Gastrocnemius medialis (tissue), 4 donors: Measurements from ENCODE around the gene TTLL13. TPM values are rescaled to one million over a fixed set of nuclear protein-coding genes. Genes with fewer than 3 reads are reported as not detected.

Source experiments
- ATAC-seq, 2 donors: fragments of 150-250 bp; one replicate each; pipeline ENCODE4 v1.9.1; 2016
- DNase-seq, 2 donors: peaks; one replicate each; pipeline ENCODE4 v3.0.0-alpha.2; 2019
- H3K27ac ChIP-seq, 4 donors: fragments of 200-600 bp; sonication (generic); 1 replicate in 1 of 4; 2 replicates in 3 of 4; pipeline ENCODE4 v1.5.1; 2016 to 2018; ENCODE audit warnings: mild to moderate bottlenecking in 2 of 4, moderate library complexity in 1 of 4
- H3K27me3 ChIP-seq, 3 donors: fragments of 200-600 bp; sonication (generic) in 2 of 3; 1 replicate in 1 of 3; 2 replicates in 2 of 3; pipeline versions ENCODE4 v1.5.1 to v1.6.0; 2016 to 2019; ENCODE audit warnings: mild to moderate bottlenecking in 1 of 3, moderate library complexity in 1 of 3
- H3K36me3 ChIP-seq, 2 donors: fragments of 200-600 bp; sonication (generic) in 1 of 2; one replicate each; pipeline ENCODE4 v1.5.1; 2017 to 2018
- H3K4me1 ChIP-seq, 2 donors: fragments of 200-600 bp; sonication (generic) in 1 of 2; one replicate each; pipeline ENCODE4 v1.5.1; 2016 to 2017; ENCODE audit warnings: mild to moderate bottlenecking in 2 of 2
- H3K4me3 ChIP-seq, 4 donors: fragments of 200-600 bp; sonication (generic) in 3 of 4; 1 replicate in 1 of 4; 2 replicates in 3 of 4; pipeline ENCODE4 v1.5.1; 2016 to 2019; ENCODE audit warnings: mild to moderate bottlenecking in 2 of 4
- H3K9me3 ChIP-seq, 3 donors: fragments of 200-600 bp; sonication (generic) in 2 of 3; 1 replicate in 1 of 3; 2 replicates in 2 of 3; pipeline ENCODE4 v1.5.1; 2016 to 2019
- POLR2A ChIP-seq, 2 donors: fragments of 450-650 bp; IDR thresholded peaks; one replicate each; pipeline ENCODE4 v1.6.1; 2017; ENCODE audit warnings: antibody characterized with exemption in 2 of 2, mild to moderate bottlenecking in 2 of 2, moderate library complexity in 2 of 2
- in situ Hi-C, 4 donors: fragments of 200-750 bp; cut with MboI; loops; one replicate each; pipeline versions ENCODE4 v1.15.0 to v1.8.0; 2017; ENCODE audit warnings: low sequenced_read_pairs in 4 of 4
- intact Hi-C: fragments of 100-400 bp; cut with DNase I; formaldehyde crosslinking; loops from one replicate; pipeline ENCODE4 v1.15.1; 2023; ENCODE audit warnings: low total_unique reads
- total RNA-seq, 4 donors: library from RNA; depleted of rRNA; stranded (reverse); fragments of >200 nt; gene quantifications; one replicate each; pipeline versions ENCODE4 v1.1.0 to v1.2.3, GENCODE V29; 2016
- TF ChIP-seq, protein P1 (sequence below), 5 experiments: fragments of 450-650 bp in 3 of 5; fragments of 200-600 bp in 2 of 5; sonication (generic) in 2 of 5; IDR thresholded peaks in 4 of 5; conservative IDR thresholded peaks in 1 of 5; 1 replicate in 4 of 5; 2 replicates in 1 of 5; pipeline ENCODE4 v1.5.1; 2016 to 2019; ENCODE audit warnings: antibody characterized with exemption in 5 of 5, mild to moderate bottlenecking in 3 of 5, moderate library complexity in 3 of 5

TTLL13 gene
- total RNA-seq, 4 donors from 2014 or later: not detected

DNA sequence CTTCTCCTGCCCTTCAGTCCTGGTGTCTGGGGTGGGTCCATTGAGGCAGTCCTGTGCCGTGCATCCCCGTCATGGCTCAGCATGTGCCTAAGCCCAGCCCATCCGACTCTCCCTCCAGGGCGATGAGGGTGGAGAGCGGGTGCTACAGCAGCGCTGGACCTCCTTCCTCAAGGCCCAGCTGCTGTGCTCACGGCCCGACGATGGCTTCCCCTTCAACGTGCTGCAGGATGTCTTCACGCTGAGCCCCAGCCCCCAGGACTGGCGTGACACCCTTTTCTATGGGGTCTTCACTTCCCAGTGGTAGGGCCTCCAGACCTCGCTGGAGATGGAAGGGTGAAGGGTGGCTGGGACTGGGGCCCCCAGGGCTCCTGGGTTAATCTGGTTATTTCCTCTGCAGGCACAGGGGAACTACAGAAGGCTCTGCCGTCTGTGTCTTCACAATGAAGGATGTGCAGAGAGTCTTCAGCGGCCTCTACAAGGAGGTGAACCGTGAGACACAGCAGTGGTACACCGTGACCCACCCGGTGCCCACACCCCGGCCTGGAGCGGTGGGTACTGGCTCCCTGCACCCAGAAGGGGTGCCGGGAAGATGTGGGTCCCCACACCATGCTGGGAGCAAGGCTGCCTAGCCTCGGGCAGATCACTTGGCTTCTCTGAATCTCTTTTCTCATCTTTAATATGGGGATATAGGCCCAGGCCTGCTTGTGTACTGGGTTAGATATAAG, 25.8 kb upstream of the TTLL13 start:
- intact Hi-C loops: loop anchor here (10.0 kb wide), 1 partner anchor 459 kb away; no protein-coding TSS in a partner anchor
- Histone ChIP-seq H3K9me3 (no peaks in the 10 kb centered on the region), H3K27ac (no peak overlapping the region), H3K4me3 (no peak overlapping the region), H3K36me3 (peaks cover 0 to 37% of the 10 kb centered on the region in 2 donors), H3K27me3 (no peaks in the 10 kb centered on the region), H3K4me1 (peaks cover 6 to 9% of the 10 kb centered on the region in 2 donors)
- ATAC-seq (no peak), DNase-seq (no peak)
- TF ChIP-seq, protein P1, sequence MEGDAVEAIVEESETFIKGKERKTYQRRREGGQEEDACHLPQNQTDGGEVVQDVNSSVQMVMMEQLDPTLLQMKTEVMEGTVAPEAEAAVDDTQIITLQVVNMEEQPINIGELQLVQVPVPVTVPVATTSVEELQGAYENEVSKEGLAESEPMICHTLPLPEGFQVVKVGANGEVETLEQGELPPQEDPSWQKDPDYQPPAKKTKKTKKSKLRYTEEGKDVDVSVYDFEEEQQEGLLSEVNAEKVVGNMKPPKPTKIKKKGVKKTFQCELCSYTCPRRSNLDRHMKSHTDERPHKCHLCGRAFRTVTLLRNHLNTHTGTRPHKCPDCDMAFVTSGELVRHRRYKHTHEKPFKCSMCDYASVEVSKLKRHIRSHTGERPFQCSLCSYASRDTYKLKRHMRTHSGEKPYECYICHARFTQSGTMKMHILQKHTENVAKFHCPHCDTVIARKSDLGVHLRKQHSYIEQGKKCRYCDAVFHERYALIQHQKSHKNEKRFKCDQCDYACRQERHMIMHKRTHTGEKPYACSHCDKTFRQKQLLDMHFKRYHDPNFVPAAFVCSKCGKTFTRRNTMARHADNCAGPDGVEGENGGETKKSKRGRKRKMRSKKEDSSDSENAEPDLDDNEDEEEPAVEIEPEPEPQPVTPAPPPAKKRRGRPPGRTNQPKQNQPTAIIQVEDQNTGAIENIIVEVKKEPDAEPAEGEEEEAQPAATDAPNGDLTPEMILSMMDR (IDR thresholded peaks at IDR 0.05 in 4 of 5, conservative IDR thresholded peaks at IDR 0.05 in 1 of 5): no peak
- TF ChIP-seq POLR2A (IDR thresholded peaks at IDR 0.05): no peak
- in situ Hi-C loops: loop anchor here in 1 of 4 donors (25.0 kb wide), 1 partner anchor 311 kb away; the partner anchor contains the start of gene ARPIN

DNA sequence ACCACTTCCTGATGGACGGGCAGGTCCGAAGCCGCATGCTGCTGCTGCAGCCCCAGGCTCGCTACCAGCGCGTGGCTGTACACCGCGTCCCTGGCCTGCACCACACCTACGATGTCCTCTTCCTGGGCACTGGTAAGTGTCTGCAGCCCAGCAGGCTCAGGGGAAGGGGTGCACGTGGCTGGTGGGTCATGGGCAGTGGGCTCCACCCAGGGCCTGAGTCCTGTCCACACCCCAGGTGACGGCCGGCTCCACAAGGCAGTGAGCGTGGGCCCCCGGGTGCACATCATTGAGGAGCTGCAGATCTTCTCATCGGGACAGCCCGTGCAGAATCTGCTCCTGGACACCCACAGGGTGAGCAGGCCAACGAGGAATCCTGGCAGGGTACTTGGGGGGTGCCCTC, 24.3 kb upstream of the TTLL13 start:
- in situ Hi-C loops: no loop called here
- intact Hi-C loops: loop anchor here (10.0 kb wide), 1 partner anchor 460 kb away; no protein-coding TSS in a partner anchor
- H3K36me3 ChIP-seq: peaks cover 0 to 50% of the 10 kb centered on the region in 2 donors
- TF ChIP-seq, protein P1 (IDR thresholded peaks at IDR 0.05 in 4 of 5, conservative IDR thresholded peaks at IDR 0.05 in 1 of 5): no peak
- TF ChIP-seq POLR2A (IDR thresholded peaks at IDR 0.05): no peak
- H3K9me3 ChIP-seq: no peaks in the 10 kb centered on the region
- DNase-seq (no peak), ATAC-seq (no peak)
- no peaks in the 10 kb centered on the region for H3K27me3 ChIP-seq
- H3K4me3 ChIP-seq: no peak overlapping the region
- peaks cover 9 to 11% of the 10 kb centered on the region in 2 donors for H3K4me1 ChIP-seq
- no peak overlapping the region for H3K27ac ChIP-seq

DNA sequence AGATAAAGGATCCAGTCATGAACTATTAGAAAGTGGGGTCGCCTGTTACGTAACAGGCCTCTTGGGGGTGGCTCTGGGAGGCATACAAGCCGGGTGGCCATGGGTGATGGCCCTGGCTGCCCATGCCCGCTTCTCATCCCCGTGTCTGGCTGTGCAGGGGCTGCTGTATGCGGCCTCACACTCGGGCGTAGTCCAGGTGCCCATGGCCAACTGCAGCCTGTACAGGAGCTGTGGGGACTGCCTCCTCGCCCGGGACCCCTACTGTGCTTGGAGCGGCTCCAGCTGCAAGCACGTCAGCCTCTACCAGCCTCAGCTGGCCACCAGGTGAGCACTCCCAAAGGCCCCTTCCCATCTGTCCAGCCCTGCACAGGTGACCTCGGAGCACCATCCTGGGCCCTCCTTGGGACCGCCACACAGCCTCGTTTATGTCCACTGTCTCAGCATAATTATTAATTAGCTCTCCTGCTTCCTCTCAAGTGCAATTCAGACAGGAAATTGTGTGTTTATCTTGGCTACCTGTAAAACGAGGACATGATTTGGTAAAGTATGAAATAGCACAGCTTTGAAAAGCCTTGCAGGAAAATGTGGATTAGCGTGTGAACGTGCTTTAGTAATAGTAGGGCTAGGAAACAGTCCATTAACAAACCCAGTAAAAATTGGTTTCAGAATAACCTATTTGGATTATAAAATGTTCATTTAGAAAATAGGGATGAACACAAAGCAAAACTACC, 23.7 kb upstream of the TTLL13 start:
- ATAC-seq (no peak), DNase-seq (no peak)
- Histone ChIP-seq H3K4me1 (peaks cover 14 to 18% of the 10 kb centered on the region in 2 donors), H3K4me3 (no peak overlapping the region), H3K27me3 (no peaks in the 10 kb centered on the region), H3K27ac (no peak overlapping the region), H3K9me3 (no peaks in the 10 kb centered on the region), H3K36me3 (peaks cover 0 to 56% of the 10 kb centered on the region in 2 donors)
- intact Hi-C loops (loop anchor here (10.0 kb wide), 1 partner anchor 461 kb away; no protein-coding TSS in a partner anchor), in situ Hi-C loops (no loop called here)
- TF ChIP-seq, protein P1 (IDR thresholded peaks at IDR 0.05 in 4 of 5, conservative IDR thresholded peaks at IDR 0.05 in 1 of 5): no peak
- TF ChIP-seq POLR2A (IDR thresholded peaks at IDR 0.05): no peak

DNA sequence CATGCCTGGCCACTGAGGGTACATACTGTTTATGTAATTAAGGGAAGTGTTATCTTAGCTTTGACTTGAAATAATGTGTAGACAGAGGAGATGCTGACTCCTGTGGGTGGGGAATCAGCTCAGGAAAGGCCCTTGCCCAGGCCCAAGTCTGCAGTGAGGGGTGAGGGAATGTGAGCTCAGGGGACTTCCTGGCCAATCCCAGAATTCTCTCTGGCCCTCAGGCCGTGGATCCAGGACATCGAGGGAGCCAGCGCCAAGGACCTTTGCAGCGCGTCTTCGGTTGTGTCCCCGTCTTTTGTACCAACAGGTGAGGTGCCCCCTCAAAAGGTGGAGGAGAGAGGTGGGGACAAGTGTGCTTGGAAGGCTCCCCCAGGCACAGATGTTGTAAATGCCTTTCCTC, 22.0 kb upstream of the TTLL13 start:
- Histone ChIP-seq H3K27ac (no peak overlapping the region), H3K9me3 (no peaks in the 10 kb centered on the region), H3K36me3 (peaks cover 0 to 58% of the 10 kb centered on the region in 2 donors), H3K4me3 (no peak overlapping the region), H3K4me1 (peaks cover 17 to 25% of the 10 kb centered on the region in 2 donors), H3K27me3 (no peaks in the 10 kb centered on the region)
- ATAC-seq (no peak), DNase-seq (no peak)
- in situ Hi-C loops (no loop called here), intact Hi-C loops (loop anchor here (10.0 kb wide), 1 partner anchor 463 kb away; no protein-coding TSS in a partner anchor)
- TF ChIP-seq, protein P1 (IDR thresholded peaks at IDR 0.05 in 4 of 5, conservative IDR thresholded peaks at IDR 0.05 in 1 of 5): no peak
- TF ChIP-seq POLR2A (IDR thresholded peaks at IDR 0.05): no peak
